SW480 (cell line): ENCODE results near the gene CEP131.

Experiments used
- DNase-seq: peaks from one replicate; pipeline ENCODE4 v3.0.0-alpha.2; 2016; ENCODE audit warnings: low spot score

The CEP131 gene

GRCh38 chr17:81223762-81224130, 981 bp upstream of the CEP131 start:
- DNase-seq: no peak

- DNase-seq: no peak
Observed at GRCh38 chr17:81222620-81222905, 202 bp downstream of the CEP131 start.

- DNase-seq: no peak
Observed at GRCh38 chr17:81221842-81222619, 734 bp downstream of the CEP131 start.

GRCh38 chr17:81221371-81221841, 1.4 kb downstream of the CEP131 start:
- peak; percentile 22 for DNase-seq

GRCh38 chr17:81219476-81220180, 3.1 kb downstream of the CEP131 start:
- no peak for DNase-seq

GRCh38 chr17:81218991-81219390, 3.8 kb downstream of the CEP131 start:
- no peak for DNase-seq

DNA sequence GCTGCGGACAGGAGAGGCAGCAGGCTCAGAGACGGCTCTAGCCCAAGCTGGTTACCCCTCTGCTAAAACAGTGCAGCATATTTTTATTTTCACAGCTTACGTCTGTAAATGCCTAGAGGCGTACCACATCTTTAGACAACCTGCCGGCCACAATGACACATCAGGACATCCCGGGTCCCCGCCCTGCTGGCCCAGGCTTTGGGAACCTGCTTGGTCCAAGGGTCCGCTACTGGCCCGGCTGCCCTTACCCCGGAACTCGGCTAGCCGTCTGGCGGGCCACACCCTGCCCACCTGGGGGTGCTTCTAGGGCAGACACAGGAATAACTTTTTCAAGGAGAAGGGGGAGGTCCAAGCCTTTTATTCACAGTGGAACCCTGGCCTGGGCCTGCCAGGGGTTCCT, 4.3 kb downstream of the CEP131 start:
- peak; percentile 25 for DNase-seq

DNA sequence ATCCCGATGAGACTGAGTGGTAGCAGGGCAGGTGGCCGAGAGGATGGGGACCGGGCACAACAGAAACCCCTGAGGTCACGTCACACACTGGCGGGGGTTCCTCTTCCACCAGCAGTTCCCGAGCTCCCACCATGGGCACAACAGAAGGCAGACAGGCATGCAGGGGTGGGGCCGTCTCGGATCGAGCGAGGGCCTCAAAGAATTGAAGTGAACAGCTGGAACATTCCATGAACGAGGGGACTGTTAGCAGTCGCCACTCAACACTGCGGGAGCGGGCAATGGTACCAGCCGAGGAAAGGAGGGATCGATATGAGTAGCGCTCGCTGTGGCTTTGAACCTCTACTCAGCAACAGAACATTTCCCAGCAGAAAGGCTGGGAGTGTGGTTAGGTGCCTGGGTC, 5.3 kb downstream of the CEP131 start:
- no peak for DNase-seq

- DNase-seq: no peak
Observed at GRCh38 chr17:81213978-81214377, 8.8 kb downstream of the CEP131 start.

- DNase-seq: no peak
Observed at GRCh38 chr17:81212365-81212764, 10.4 kb downstream of the CEP131 start.

DNA sequence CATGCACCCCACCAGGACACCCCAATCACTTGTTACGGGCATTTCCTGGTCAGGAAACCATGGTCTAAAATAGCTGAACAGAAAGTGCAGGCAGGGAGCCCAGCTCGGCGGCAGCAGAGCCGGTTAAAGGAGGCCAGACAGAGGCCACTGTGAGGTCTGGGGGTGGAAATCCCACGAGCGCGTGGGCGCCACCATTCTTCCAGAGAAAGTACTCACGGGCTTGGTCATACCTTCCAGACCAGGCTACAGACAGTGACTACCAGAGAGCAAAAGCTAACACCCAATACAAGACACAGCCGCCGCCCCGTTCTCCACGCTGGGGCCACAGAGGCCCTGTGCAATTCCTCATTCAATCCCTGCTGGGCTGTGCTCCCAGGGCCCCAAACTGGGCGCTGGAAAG, 11.9 kb downstream of the CEP131 start:
- DNase-seq: no peak

GRCh38 chr17:81210466-81210865, 12.3 kb downstream of the CEP131 start:
- no peak for DNase-seq

GRCh38 chr17:81209141-81209540, 13.6 kb downstream of the CEP131 start:
- DNase-seq: no peak

GRCh38 chr17:81208651-81209050, 14.1 kb downstream of the CEP131 start:
- no peak for DNase-seq

DNA sequence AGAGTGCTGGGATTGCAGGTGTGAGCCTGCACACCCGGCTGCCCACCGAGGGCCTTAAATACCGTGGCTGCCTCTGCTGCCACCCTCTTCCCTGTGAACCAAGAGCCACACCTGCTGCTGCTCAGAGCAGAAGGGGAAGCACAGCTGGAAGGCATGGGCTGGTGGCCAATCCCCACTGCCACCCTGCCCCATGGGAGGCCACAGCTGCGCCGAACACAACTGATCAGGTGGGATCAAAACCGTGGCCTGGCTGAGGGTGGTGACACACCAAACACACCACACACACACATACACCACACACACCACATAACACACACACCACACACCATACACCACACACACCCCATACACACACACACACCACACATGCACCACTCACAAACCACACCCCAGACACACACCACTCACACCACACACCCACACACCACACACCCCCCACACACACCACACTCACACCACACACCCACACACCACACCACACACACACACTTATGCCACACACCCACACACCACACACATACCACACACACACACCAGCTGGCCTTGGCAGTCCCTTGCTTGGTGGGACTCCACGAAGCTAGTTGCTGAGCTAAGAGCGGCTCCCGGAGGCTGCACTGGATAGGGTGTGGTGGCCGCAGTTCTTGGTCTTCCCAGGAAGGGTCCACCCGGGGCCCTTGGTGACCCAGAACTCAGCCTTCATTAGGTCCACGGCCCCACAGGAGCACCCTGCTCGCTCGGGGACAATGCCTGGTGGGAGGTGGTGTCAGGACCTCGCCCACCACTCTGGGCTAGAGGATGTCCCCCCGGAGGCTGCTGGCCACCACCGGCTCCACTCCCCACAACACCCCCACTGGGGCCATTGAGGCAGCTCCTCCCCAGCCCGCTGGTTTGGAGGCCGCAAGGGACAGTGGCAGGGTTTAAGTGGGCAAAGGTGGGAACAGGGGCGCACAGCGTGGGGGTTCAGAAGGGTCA, 14.9 kb downstream of the CEP131 start:
- no peak for DNase-seq

GRCh38 chr17:81206657-81207056, 16.1 kb downstream of the CEP131 start:
- no peak for DNase-seq

GRCh38 chr17:81206166-81206565, 16.6 kb downstream of the CEP131 start:
- no peak for DNase-seq

DNA sequence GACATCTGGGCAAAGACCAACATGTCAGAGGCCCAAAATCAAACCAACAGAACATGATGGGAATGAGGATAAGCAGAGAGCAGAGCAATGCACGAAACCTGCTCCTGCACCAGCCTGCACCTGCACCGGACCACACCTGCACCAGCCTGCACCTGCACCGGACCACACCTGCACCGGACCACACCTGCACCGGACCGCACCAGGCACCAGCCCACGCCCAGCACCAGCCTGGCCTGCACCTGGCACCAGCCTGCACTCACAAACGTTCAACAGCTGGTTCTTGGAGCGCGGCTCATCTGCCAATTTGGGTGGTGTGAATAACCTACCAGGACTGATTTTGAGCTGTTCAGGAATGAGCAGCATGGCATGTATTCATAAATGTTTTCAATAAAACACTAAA, 18.2 kb downstream of the CEP131 start:
- no peak for DNase-seq

DNA sequence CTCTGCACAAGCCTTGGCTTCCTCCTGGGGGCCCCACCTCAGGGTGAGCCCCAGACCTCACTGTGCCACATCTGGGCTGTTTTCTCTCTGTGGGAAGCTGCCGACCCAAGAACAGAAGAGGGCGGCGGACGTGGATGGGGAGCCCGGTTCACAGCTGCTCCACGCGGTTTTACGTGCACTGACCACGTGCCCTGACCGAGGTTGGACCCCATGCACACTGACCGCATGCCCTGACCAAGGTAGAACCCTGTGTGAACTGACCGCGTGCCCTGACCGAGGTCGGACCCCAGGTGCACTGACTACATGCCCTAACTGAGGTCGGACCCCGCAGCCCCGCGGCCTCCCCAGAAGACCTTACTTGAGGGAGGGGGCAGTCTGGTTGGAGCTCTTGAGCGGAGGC, 19.6 kb downstream of the CEP131 start:
- DNase-seq: no peak

GRCh38 chr17:81202318-81202717, 20.4 kb downstream of the CEP131 start:
- no peak for DNase-seq

GRCh38 chr17:81200695-81201580, 21.8 kb downstream of the CEP131 start:
- DNase-seq: peak; percentile 66

GRCh38 chr17:81200201-81200600, 22.6 kb downstream of the CEP131 start:
- DNase-seq: no peak
